ENCODE measurements around the gene DSCAM. TPM values are rescaled to one million over a fixed set of nuclear protein-coding genes. Genes with fewer than 3 reads are reported as not detected.
"Not testable (repeated sequence)": the region's sequence is repeated elsewhere in the genome, so short reads cannot be mapped to it uniquely, and the experiment has no call there.

Gene DSCAM, protein sequence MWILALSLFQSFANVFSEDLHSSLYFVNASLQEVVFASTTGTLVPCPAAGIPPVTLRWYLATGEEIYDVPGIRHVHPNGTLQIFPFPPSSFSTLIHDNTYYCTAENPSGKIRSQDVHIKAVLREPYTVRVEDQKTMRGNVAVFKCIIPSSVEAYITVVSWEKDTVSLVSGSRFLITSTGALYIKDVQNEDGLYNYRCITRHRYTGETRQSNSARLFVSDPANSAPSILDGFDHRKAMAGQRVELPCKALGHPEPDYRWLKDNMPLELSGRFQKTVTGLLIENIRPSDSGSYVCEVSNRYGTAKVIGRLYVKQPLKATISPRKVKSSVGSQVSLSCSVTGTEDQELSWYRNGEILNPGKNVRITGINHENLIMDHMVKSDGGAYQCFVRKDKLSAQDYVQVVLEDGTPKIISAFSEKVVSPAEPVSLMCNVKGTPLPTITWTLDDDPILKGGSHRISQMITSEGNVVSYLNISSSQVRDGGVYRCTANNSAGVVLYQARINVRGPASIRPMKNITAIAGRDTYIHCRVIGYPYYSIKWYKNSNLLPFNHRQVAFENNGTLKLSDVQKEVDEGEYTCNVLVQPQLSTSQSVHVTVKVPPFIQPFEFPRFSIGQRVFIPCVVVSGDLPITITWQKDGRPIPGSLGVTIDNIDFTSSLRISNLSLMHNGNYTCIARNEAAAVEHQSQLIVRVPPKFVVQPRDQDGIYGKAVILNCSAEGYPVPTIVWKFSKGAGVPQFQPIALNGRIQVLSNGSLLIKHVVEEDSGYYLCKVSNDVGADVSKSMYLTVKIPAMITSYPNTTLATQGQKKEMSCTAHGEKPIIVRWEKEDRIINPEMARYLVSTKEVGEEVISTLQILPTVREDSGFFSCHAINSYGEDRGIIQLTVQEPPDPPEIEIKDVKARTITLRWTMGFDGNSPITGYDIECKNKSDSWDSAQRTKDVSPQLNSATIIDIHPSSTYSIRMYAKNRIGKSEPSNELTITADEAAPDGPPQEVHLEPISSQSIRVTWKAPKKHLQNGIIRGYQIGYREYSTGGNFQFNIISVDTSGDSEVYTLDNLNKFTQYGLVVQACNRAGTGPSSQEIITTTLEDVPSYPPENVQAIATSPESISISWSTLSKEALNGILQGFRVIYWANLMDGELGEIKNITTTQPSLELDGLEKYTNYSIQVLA (N-terminal part only)
- not detected in 2 replicates for total RNA-seq (2014; rRNA removed; shearing (Covaris generic))

DNA sequence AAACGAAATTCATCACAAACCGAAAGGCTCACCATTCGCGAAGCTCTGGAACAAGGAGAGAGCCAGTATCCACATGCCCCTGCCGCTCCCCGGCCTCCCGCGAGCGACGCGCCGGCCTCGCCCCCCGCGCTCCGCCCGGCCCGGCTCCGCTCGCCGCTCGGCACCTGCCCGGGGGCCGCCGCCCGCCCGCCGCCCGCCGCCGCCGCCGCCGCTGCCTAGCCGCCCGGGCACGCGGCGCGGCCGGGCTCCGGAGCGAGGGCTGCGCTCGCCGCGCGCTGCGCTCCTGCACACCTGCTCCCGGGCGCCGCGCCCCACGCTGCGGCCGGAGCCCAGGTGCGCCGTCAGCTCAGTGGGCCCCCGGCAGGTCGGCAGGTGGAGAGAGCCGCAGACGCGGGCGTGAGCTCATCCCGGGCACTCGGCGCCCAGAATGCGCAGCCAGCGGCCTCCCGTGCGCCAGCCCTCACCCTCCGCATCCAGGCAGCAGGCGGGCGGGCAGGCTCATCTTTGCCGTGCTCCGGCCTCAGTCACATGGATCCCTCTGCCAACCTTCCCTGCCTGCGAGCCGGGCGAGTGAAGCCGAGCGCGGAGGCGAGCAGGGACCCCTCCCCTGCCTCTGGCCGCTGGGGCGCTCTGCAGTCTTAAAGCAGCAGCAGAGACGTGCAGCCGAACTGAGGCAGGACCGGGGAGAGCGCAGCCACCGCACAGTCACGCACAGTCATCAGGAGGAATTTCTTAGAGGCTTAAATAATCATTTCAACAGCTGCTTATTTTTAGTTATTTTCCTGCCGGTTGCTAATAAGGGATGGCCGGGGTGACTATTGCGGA is at the start of gene DSCAM:
TSS of gene DSCAM (minus strand) at position 572 of the 825 bp plus-strand sequence. CDS start at position 75, 497 bp downstream.
- in situ Hi-C loops (cut with HindIII; ENCODE audit: low sequenced_read_pairs) = no loop called here
- DNase-seq (ENCODE audit: low spot score) = peak; percentile 14

DNA sequence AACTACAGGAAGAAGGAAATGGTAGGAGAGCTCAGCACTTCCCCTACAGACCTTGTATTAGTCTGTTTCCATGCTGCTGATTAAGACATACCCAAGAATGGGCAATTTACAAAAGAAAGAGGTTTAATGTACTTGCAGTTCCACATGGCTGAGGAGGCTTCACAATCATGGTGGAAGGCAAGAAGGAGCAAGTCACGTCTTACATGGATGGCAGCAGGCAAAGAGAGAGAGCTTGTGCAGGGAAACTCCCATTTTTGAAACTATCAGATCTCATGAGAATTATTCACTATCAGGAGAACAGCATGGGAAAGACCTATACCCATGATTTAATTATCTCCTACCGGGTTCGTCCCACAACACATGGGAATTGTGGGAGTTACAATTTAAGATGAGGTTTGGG is 48.7 kb upstream of the DSCAM start:
- DNase-seq (ENCODE audit: low spot score); in situ Hi-C loops (cut with HindIII; ENCODE audit: low sequenced_read_pairs): not testable (repeated sequence)

DNA sequence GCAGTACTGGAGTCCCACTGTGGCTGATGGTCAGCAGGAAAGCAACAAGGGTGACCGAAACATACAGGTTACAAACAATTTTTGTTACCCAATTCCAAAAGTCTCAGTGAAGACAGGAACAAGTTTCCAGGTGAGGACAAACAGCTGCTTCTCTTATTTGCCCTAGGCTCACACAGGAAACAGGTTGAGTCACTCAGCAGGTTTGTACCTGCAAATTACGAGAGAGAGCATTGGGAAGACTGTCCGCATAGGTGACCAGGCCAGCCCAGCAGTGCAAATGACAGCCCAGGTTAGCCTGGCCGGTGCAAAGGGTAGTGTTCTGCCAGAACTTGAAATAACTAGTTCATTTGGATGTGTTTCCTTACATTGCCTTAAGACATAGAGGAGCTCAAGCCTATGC is 40.0 kb upstream of the DSCAM start:
- DNase-seq (ENCODE audit: low spot score) = no peak
- in situ Hi-C loops (cut with HindIII; ENCODE audit: low sequenced_read_pairs) = no loop called here

DNA sequence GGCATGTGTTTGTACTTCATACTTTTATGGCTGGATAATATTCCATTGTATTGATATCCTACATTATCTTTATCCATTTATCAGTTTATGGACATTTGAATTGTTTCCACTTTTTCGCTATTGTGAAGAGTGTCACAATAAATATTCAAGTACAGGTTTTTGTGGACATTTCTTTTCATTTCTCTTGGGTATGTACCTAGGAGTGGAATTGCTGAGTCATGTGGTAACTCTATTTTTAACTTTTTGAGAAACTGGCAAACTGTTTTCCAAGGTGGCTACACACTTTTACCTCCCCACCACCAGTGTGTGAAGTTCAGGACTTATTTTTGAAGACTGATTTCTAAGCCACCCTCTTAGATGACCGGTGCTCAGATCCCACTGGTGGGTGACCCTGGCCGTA is 39.0 kb upstream of the DSCAM start:
- no peak for DNase-seq (ENCODE audit: low spot score)
- in situ Hi-C loops (cut with HindIII; ENCODE audit: low sequenced_read_pairs) = no loop called here

DNA sequence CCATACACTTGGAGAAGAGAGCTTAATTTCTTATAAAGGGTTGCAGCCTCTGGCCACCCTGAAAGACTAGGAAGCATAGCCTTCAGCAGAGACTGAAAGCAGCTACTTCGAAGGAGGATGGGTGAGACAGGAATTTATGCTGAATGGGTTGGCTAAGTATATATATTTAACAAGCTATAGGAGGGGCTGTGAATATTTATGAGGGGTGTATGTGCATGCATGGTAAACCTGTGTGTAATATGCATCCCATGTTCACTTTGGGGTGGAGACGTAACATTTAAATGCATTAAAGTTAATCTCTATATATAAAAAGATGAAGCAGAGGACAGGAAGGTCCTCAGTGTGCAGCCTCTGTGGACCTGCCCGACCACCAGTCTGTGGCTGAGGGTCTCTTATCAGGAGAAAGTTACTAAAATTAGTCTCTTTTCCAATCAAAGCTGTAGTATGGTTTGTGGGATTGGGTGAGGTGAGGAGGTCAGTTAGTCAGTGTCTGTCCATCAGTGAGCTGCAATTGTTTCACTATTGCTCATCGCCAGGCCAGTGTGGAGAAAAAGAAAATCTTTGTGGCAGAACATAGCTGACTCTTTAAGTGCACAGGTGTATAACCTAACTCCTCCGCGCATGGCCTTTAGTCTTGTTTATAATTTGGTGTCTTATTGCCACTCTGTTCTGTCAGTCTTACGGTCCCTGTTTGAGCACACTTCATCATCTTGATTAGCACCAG is 35.4 kb upstream of the DSCAM start:
- in situ Hi-C loops (cut with HindIII; ENCODE audit: low sequenced_read_pairs) = no loop called here
- no peak for DNase-seq (ENCODE audit: low spot score)

DNA sequence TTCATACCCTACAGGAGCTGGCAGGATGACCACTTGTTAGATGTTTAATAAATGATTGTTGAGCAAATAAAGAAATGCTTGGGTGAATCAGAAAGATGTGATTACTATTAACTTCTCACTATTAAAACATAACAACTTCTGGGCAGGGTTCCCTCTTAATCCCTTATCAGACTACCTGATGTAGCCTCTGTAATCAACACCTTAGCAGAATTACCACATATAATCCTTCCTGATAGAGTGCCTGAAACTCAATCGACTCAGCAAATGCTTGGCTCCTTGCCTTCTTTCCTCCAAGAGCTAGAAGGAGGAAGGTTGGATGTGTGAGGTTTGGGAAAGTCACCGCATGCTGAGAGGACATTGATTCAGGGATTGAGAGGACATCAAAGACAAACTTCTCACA is 34.8 kb upstream of the DSCAM start:
- no peak for DNase-seq (ENCODE audit: low spot score)
- in situ Hi-C loops (cut with HindIII; ENCODE audit: low sequenced_read_pairs) = no loop called here

DNA sequence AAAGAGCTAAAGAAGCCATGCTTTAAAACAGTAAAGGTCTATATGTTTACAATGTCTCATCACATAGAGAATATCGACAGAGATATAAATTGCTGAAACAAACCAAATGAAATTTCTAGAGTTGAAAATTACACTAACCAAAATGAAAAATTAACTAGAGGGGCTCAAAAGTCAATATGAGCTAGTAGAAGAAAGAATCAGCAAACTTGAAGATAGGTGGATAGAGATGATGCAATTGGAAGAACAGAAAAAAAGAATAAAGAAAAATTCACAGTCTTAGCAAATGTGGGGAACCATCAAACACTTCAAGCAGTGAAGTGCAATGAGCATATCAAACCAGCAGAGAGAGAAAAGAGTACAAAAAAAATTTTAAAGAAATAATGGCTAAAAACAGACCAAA is 24.1 kb upstream of the DSCAM start:
- DNase-seq (ENCODE audit: low spot score) = no peak
- in situ Hi-C loops (cut with HindIII; ENCODE audit: low sequenced_read_pairs) = no loop called here

DNA sequence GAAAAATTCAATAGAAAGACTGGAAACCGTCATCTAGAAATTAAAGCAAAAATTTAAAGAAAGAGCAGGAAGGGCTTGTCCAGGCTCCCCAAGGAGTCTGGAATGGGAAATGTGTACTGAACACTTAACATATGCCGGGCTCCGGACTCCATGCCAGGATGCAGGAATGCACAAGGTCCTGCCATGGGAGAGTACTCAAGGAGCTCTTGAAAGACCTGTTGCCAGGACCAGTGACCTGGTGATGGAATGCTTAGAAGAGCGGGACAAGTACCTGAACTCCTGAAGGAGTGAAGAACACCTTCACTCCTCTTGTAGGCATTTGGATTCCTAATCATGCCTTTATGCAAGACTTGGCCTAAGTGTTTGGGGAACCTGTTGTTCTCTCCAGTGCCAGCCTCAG is 16.9 kb upstream of the DSCAM start:
- in situ Hi-C loops (cut with HindIII; ENCODE audit: low sequenced_read_pairs) = no loop called here

DNA sequence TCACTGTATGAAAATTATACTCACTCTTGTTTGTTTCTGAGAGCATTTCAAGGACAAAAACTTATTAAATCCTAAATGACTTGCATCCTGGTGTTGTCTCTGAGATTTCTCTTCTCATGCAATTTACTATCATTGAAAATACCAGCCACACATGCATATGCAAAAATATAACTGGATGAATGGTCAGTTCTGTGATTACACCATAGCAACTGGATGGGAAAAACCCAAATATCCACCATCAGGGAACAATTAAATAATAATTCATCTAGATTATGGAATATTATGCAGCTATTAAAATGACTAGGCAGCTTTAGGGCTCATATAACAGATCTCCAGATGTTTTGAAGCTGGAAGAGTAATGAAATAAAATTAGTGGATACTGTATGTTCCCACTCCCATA is 11.6 kb upstream of the DSCAM start:
- in situ Hi-C loops (cut with HindIII; ENCODE audit: low sequenced_read_pairs) = no loop called here

More for the DNA sequence above, 16.9 kb upstream of the DSCAM start:
- DNase-seq (ENCODE audit: low spot score) = no peak

DNA sequence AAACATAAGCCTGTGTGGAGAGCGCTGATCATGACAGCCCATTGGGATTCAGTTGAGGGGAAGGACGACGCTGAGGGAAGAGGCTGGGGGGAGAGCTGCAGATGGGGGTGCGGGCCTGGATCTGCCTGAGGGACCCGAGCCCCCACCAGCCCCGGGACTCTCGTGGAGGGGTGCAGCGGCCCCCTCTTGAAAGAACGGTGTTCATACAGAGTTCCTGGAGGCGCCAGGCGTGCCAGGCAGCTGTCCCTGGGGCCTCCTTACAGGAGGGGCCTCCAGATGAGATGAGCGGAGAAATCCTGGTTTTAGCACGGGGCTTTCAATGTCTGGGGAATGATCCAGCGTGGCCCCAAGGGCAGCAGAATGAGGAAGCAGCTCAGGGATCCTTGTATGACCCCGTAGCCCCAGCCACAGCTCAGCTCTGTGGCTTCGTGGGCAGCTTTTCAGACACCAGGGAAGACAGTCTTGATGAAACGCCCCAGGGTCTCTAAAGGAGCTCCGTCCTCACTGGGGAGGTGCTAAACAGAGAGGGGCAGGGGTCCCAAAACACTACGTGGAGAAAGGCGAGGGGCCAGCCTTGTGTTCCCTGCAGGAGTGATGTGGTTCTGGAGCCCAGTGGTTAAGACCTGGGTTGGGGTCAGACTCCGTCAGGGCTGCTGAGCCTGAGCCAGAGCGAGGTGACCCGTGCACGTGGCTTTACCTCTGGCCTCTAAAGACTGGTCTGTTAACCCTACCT is 7.2 kb upstream of the DSCAM start:
- in situ Hi-C loops (cut with HindIII; ENCODE audit: low sequenced_read_pairs) = no loop called here
- DNase-seq (ENCODE audit: low spot score) = no peak

More for the DNA sequence above, 11.6 kb upstream of the DSCAM start:
- no peak for DNase-seq (ENCODE audit: low spot score)

DNA sequence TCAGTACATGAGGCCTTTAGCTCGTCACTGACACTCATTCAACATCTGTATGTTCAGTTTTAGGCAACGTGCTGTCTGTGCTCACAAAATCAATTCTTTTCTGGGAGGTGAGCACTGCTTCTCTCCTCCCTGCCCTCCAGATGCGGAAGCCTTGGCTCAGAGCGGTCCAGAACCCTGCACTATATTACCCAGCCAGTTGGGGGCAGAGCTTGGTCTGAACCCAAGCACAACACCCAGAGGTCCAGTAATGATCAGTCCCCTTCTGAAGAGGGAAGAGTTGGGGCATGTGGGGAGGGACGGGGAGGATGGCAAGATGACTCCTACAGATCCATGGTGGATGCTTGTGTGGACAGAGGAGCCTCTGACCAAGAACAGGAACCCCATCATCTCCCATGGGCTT is 5.6 kb upstream of the DSCAM start:
- in situ Hi-C loops (cut with HindIII; ENCODE audit: low sequenced_read_pairs) = no loop called here
- no peak for DNase-seq (ENCODE audit: low spot score)

DNA sequence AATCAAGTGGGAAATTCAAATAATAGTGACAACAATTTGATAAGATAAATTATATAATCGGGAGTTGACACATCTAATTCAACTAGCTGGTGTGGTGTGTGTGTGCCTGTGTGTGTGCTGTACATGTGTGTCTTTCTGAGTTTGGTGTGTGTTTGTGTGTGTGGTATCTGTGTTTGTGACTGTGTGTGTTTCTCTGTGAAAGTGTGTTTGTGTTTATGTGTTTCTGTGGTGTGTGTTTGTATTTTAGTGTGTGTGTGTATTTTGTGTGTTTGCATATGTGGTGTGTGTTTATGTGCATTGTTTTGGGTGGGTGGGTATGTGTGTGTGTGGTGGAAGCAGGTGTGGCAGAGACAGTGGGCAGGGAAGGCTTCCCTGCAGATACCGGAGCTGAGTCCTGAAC is 4.8 kb upstream of the DSCAM start:
- no peak for DNase-seq (ENCODE audit: low spot score)
- in situ Hi-C loops (cut with HindIII; ENCODE audit: low sequenced_read_pairs) = no loop called here

DNA sequence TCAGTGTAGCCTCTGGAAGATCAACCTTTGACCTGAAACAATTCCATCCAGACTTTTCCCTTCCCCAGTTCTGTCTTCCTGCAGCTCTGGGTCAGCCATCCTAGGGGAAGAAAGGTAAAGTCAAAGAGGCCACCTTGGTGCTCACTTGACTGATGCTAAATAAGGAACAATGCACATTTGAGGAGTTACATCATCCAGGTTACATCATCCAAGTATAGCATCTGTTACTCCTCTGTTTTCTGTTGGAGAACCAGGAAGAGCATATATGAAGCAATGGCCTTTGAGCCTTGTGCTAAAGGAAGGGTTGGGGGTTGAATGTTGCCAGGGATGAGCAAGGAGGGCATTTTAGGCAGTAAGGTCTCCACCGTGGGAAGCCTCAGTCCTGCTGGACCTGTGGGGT is 3.1 kb upstream of the DSCAM start:
- no peak for DNase-seq (ENCODE audit: low spot score)
- in situ Hi-C loops (cut with HindIII; ENCODE audit: low sequenced_read_pairs) = no loop called here

DNA sequence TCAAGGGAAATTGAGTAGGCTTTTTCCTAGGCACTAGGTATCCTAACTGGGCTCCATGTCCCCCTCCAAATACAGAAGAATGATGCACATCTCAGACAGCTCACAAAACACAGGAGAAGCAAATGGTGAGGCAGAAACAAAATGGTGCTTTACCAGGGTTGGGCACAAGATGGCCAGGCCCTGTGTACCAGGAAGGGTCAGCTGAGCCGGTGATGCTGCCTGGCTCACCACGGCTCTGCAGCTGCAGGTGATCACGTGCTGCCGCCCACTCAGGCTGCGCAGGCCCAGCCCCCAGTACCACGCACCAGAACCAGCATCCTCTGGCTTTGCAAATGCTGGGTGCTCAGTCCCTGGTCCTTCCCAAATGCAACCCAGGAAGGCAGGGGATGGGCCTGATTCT is 993 bp upstream of the DSCAM start:
- no peak for DNase-seq (ENCODE audit: low spot score)
- in situ Hi-C loops (cut with HindIII; ENCODE audit: low sequenced_read_pairs) = no loop called here

DNA sequence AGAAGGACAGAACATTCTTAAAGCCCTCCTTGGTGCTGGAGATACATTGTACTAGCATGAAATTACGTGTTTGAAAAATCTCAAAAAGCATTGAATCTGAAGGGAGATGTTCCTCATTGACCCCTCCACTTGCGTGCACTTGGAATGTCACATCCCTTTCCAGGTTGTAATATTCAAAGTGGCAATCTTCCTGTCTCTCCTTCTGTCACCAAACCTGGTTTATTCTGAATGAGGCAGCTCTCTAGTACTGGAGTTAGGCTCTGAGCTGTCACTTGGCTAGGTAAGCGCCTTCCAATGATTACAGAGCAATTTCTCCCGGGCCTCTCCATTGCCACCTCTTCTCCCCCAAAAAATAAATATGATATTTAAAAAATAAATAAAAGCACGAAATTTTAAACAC is 855 bp downstream of the DSCAM start:
- in situ Hi-C loops (cut with HindIII; ENCODE audit: low sequenced_read_pairs) = no loop called here
- peak; percentile 28 for DNase-seq (ENCODE audit: low spot score)

DNA sequence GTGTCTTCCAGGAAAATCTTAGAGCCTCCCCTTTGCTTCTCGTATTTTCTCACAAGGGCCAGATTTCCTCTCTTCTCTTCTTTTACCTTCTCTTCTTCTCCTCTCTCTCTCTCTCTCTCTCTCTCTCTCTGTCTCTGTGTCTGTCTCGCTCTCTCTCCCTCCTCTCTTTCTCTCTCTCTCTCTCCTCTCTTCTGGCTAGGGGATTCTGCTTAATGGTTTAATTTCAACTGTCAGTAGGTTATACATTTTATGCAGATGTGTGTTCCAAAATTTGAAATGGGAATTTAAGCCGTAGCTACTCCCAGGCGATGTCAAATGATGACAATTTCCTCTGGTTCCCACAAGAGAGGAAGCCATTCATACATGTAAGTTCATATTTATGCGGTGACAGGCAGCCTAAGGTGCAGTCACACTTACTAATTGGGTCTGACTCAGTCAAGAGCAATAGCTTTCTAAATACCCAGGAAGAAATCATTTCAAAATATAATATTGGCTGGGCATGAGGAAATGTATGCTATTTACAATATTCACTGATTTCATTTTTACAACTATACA is 1.4 kb downstream of the DSCAM start:
- no peak for DNase-seq (ENCODE audit: low spot score)
- in situ Hi-C loops (cut with HindIII; ENCODE audit: low sequenced_read_pairs) = no loop called here

DNA sequence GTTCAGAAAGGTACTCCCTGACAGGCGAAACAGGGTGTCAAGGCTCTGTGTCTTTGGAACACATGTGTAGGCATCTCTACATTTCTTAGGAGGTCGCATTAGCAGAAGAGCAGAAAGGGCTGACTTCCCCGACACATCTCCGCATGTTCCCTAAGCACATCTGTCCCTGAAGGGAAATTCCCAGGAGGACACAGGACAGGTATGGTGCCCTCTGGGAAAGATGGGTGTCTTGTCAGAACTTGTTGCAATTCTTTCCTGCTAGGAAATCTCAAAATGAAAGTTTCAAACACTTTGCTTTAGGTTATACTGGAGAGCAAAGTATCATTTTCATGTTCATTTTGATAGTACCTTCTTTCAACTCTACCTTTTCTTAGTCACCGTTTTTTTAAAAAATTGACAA is 2.0 kb downstream of the DSCAM start:
- in situ Hi-C loops (cut with HindIII; ENCODE audit: low sequenced_read_pairs) = no loop called here
- no peak for DNase-seq (ENCODE audit: low spot score)

Data from G401 (cell line).